IMR-90 (cell line): ENCODE data around the gene MTRF1L. TPM values are rescaled to one million over a fixed set of nuclear protein-coding genes. Genes with fewer than 3 reads are reported as not detected.

Experiments used
- ATAC-seq: fragments of 200-7000 bp; cut with Tn5 transposase; 2 replicates; pipeline ENCODE4 v1.9.1; 2020; ENCODE audit warnings: low read depth, mild to moderate bottlenecking, moderate library complexity
- BruUV-seq: library from RNA; stranded (reverse); fragments of 400-500 nt; replicated peaks from 2 replicates; lab custom pipeline; 2021; lab: Mats Ljungman, UMichigan
- CTCF ChIA-PET: fragments of 300-600 bp; formaldehyde crosslinking; extraction: SDS; loops from one replicate; lab custom pipeline; 2021; ENCODE audit warnings: antibody characterized with exemption; lab: Yijun Ruan, JAX
- POLR2A ChIA-PET: fragments of 300-600 bp; sonication (Branson Sonifier 250); formaldehyde crosslinking; loops from one replicate; lab custom pipeline; 2022; ENCODE audit warnings: antibody characterized with exemption; ENCODE audit not compliant: unreplicated experiment; lab: Charles Lee
- DNase-seq: peaks from one replicate; pipeline ENCODE4 v3.0.0; 2013
- H2AFZ ChIP-seq: replicated peaks from 2 replicates; pipeline ENCODE3; 2013; ENCODE audit warnings: low read length, mild to moderate bottlenecking; ENCODE audit not compliant: poor library complexity
- H2AK5ac ChIP-seq: 2 replicates; pipeline ENCODE4 v1.6.1; 2013; ENCODE audit warnings: low read depth, low read length, inconsistent platforms
- H2AK9ac ChIP-seq: replicated peaks from 2 replicates; pipeline ENCODE3; 2013; ENCODE audit warnings: mild to moderate bottlenecking, low read depth, low read length, moderate library complexity; ENCODE audit not compliant: poor library complexity
- H2BK120ac ChIP-seq: 2 replicates; pipeline ENCODE4 v1.6.1; 2013; ENCODE audit warnings: low read depth, low read length, inconsistent platforms
- H2BK15ac ChIP-seq: 3 replicates; pipeline ENCODE4 v1.6.1; 2013; ENCODE audit warnings: low read depth, low read length, inconsistent platforms
- H2BK20ac ChIP-seq: 2 replicates; pipeline ENCODE4 v1.6.1; 2013; ENCODE audit warnings: low read depth, mild to moderate bottlenecking, inconsistent platforms, low read length, moderate library complexity
- H2BK5ac ChIP-seq: 2 replicates; pipeline ENCODE4 v1.6.1; 2013; ENCODE audit warnings: mild to moderate bottlenecking, low read depth, low read length, inconsistent platforms; ENCODE audit not compliant: poor library complexity, severe bottlenecking
- H3K14ac ChIP-seq: replicated peaks from 2 replicates; pipeline ENCODE4 v1.6.1; 2013; ENCODE audit warnings: low read depth, low read length, inconsistent platforms
- H3K18ac ChIP-seq: 2 replicates; pipeline ENCODE4 v1.6.1; 2013; ENCODE audit warnings: low read depth, low read length, control low read depth
- H3K23ac ChIP-seq: 2 replicates; pipeline ENCODE4 v1.6.1; 2013; ENCODE audit warnings: low read depth, low read length, inconsistent platforms
- H3K27ac ChIP-seq: 2 replicates; pipeline ENCODE4 v1.5.1; 2013; ENCODE audit warnings: mild to moderate bottlenecking, control low read depth, low read length; ENCODE audit not compliant: insufficient read depth
- H3K27me3 ChIP-seq: 2 replicates; pipeline ENCODE4 v1.6.1; 2013; ENCODE audit warnings: low read length; ENCODE audit not compliant: control insufficient read depth, insufficient read depth
- H3K36me3 ChIP-seq: 2 replicates; pipeline ENCODE4 v1.6.1; 2013; ENCODE audit warnings: low read length, mixed read lengths; ENCODE audit not compliant: control insufficient read depth, insufficient read depth
- H3K4ac ChIP-seq: 2 replicates; pipeline ENCODE4 v1.6.1; 2013; ENCODE audit warnings: low read depth, low read length, inconsistent platforms
- H3K4me1 ChIP-seq: 2 replicates; pipeline ENCODE4 v1.6.1; 2013; ENCODE audit warnings: low read length, mixed read lengths; ENCODE audit not compliant: control insufficient read depth, insufficient read depth
- H3K4me2 ChIP-seq: 2 replicates; pipeline ENCODE4 v1.6.1; 2013; ENCODE audit warnings: low read depth, mild to moderate bottlenecking, control low read depth, low read length, moderate library complexity
- H3K4me3 ChIP-seq: 2 replicates; pipeline ENCODE4 v1.5.1; 2013; ENCODE audit warnings: low read depth, mild to moderate bottlenecking, control low read depth, low read length, moderate library complexity; ENCODE audit not compliant: insufficient read depth
- H3K56ac ChIP-seq: 2 replicates; pipeline ENCODE4 v1.6.1; 2013; ENCODE audit warnings: low read length, inconsistent platforms; ENCODE audit not compliant: insufficient read depth; ENCODE audit errors: extremely low read depth
- H3K79me1 ChIP-seq, 2 experiments: 2 replicates each; pipeline ENCODE4 v1.6.1; 2013; ENCODE audit warnings: low read length in 2 of 2, inconsistent platforms in 1 of 2, low read depth in 1 of 2
- H3K9ac ChIP-seq: 2 replicates; pipeline ENCODE4 v1.6.1; 2013; ENCODE audit warnings: low read depth, low read length, control low read depth
- H3K9me1 ChIP-seq: 2 replicates; pipeline ENCODE4 v1.6.1; 2013; ENCODE audit warnings: low read length, inconsistent platforms; ENCODE audit not compliant: insufficient read depth
- H3K9me3 ChIP-seq: 2 replicates; pipeline ENCODE4 v1.6.1; 2013; ENCODE audit warnings: low read length; ENCODE audit not compliant: control insufficient read depth, insufficient read depth
- H4K20me1 ChIP-seq: 2 replicates; pipeline ENCODE4 v1.6.1; 2013; ENCODE audit warnings: low read length, inconsistent platforms; ENCODE audit not compliant: insufficient read depth
- H4K5ac ChIP-seq: 2 replicates; pipeline ENCODE4 v1.6.1; 2013; ENCODE audit warnings: mild to moderate bottlenecking, low read depth, low read length, control low read depth
- H4K8ac ChIP-seq, 2 experiments: 2 replicates each; pipeline ENCODE4 v1.6.1; 2013; ENCODE audit warnings: low read depth in 2 of 2, low read length in 2 of 2, control low read depth in 1 of 2, inconsistent platforms in 1 of 2
- H4K91ac ChIP-seq: 2 replicates; pipeline ENCODE4 v1.6.1; 2013; ENCODE audit warnings: low read depth, low read length, inconsistent platforms; ENCODE audit not compliant: insufficient read depth
- CEBPB ChIP-seq: IDR thresholded peaks from 2 replicates; pipeline ENCODE4 v1.6.1; 2012; ENCODE audit warnings: low read depth, low read length, improper control_type of control experiment
- MAFK ChIP-seq: IDR thresholded peaks from 2 replicates; pipeline ENCODE4 v1.6.1; 2012; ENCODE audit warnings: low read depth, low read length, improper control_type of control experiment
- MAZ ChIP-seq: IDR thresholded peaks from 2 replicates; pipeline ENCODE4 v1.6.1; 2012; ENCODE audit warnings: low read depth, mild to moderate bottlenecking, low read length, improper control_type of control experiment, moderate library complexity, borderline replicate concordance
- MXI1 ChIP-seq: IDR thresholded peaks from 2 replicates; pipeline ENCODE4 v1.6.1; 2012; ENCODE audit warnings: low read depth, mild to moderate bottlenecking, low read length, moderate library complexity, borderline replicate concordance
- WGBS, 2 experiments: methylation state at CpG; one replicate each; pipeline versions ENCODE4 v1.1.5 to v1.1.7; 2013; ENCODE audit warnings: missing lambda C conversion rate in 2 of 2; ENCODE audit not compliant: insufficient read length in 1 of 2; ENCODE audit errors: extremely low coverage in 2 of 2; 5-methylcytosine and 5-hydroxymethylcytosine counted together
- dilution Hi-C: fragments of 300-500 bp; cut with HindIII; formaldehyde crosslinking; loops from one replicate; pipeline ENCODE4 v1.14.3; 2018; ENCODE audit warnings: low sequenced_read_pairs; ENCODE audit not compliant: unreplicated experiment
- in situ Hi-C: fragments of 300-500 bp; cut with MboI; formaldehyde crosslinking; loops from 3 replicates; pipeline ENCODE4 v1.14.3; 2019; ENCODE audit warnings: low sequenced_read_pairs, inconsistent platforms, mixed read lengths
- intact Hi-C: fragments of 100-400 bp; cut with micrococcal nuclease; formaldehyde crosslinking; loops from 2 replicates; pipeline ENCODE4 v1.10.0; 2022
- polyA plus RNA-seq, 3 experiments: library from polyadenylated mRNA; depleted of rRNA; stranded (reverse); fragments of >200 nt; gene quantifications; 2 replicates each; pipeline ENCODE4 v1.2.3, GENCODE V29; 2012; ENCODE audit warnings: low replicate concordance in 1 of 3
- total RNA-seq: library from RNA; depleted of rRNA; stranded (reverse); fragments of >200 nt; gene quantifications from 2 replicates; pipeline ENCODE4 v1.2.3, GENCODE V29; 2012
- TF ChIP-seq, protein P1 (sequence below): conservative IDR thresholded peaks from 2 replicates; pipeline ENCODE4 v1.5.1; 2012; ENCODE audit warnings: mild to moderate bottlenecking, low read depth, low read length, improper control_type of control experiment
- TF ChIP-seq, protein P2 (sequence below): fragments of 150-350 bp; IDR thresholded peaks from 2 replicates; pipeline ENCODE4 v1.6.1; 2017; ENCODE audit warnings: mild to moderate bottlenecking, antibody characterized with exemption, low read length, low read depth
- TF ChIP-seq, protein P3 (sequence below): fragments of 150-350 bp; IDR thresholded peaks from 2 replicates; pipeline ENCODE4 v1.6.1; 2016; ENCODE audit warnings: low read depth, mild to moderate bottlenecking, low read length, moderate library complexity, borderline replicate concordance

The MTRF1L gene
- total and polyA plus RNA-seq, 2 of the 4 experiments (the other 2 are of a cell fraction), result 6.9 to 11.1 TPM

DNA sequence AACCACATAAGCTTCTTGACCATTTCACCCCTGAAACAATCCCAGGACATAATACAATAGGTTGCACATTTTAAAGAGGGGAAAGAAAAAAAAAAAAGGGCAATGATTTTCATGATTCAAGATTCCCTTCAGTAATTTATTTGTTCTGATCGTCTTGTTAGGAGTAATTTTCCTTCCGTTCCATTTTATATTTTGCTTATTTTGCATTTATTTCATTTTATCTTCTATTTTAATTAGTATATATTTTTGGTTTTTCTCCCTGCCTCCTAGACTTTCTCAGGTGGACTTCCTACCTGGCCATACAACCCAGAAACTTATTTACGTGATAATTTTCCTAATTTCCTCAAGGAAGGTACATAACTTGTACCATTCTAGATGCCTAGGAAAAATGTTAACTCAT, 52.3 kb downstream of the MTRF1L start:
- Histone ChIP-seq H3K23ac (no peak overlapping the region), H3K36me3 (no peaks in the 10 kb centered on the region), H2AK5ac (no peak overlapping the region), H2BK20ac (no peak overlapping the region), H4K8ac (no peak overlapping the region), H3K18ac (no peak overlapping the region), H3K4me3 (no peak overlapping the region), H3K14ac (no peak overlapping the region), H4K20me1 (no peaks in the 10 kb centered on the region), H3K27ac (no peak overlapping the region), H4K91ac (no peak overlapping the region), H2AFZ (no peak overlapping the region), H2BK5ac (no peak overlapping the region), H3K9ac (no peak overlapping the region), H4K5ac (no peak overlapping the region), H3K27me3 (no peaks in the 10 kb centered on the region), H3K9me1 (no peaks in the 10 kb centered on the region), H2BK15ac (no peak overlapping the region), H3K79me1 (no peaks in the 10 kb centered on the region), H3K4me2 (no peak overlapping the region), H3K56ac (no peak overlapping the region), H3K4me1 (no peaks in the 10 kb centered on the region), H3K9me3 (no peaks in the 10 kb centered on the region), H3K4ac (no peak overlapping the region), H2BK120ac (no peak overlapping the region), H2AK9ac (no peak overlapping the region)
- BruUV-seq, result no TSS peak
- in situ Hi-C loops (loop anchor here (10.0 kb wide), 2 partner anchors 205 to 475 kb away; no protein-coding TSS in a partner anchor), intact Hi-C loops (loop anchor here (5.0 kb wide), 1 partner anchor 362 kb away; no protein-coding TSS in a partner anchor), dilution Hi-C loops (no loop called here)
- DNase-seq, result no peak
- WGBS, 2 experiments, result 100% methylated on average over 1 of the region's 3 CpGs; no CpG with 5 or more reads in 1 of the 2 experiments
- ChIA-PET CTCF (no interaction called here), POLR2A (no interaction called here)
- ATAC-seq, result no peak
- TF ChIP-seq MAFK (peak; percentile 34; the same call in 1 of the 2 replicates), MXI1 (no peak), CEBPB (no peak), MAZ (no peak)
- TF ChIP-seq, protein P1, sequence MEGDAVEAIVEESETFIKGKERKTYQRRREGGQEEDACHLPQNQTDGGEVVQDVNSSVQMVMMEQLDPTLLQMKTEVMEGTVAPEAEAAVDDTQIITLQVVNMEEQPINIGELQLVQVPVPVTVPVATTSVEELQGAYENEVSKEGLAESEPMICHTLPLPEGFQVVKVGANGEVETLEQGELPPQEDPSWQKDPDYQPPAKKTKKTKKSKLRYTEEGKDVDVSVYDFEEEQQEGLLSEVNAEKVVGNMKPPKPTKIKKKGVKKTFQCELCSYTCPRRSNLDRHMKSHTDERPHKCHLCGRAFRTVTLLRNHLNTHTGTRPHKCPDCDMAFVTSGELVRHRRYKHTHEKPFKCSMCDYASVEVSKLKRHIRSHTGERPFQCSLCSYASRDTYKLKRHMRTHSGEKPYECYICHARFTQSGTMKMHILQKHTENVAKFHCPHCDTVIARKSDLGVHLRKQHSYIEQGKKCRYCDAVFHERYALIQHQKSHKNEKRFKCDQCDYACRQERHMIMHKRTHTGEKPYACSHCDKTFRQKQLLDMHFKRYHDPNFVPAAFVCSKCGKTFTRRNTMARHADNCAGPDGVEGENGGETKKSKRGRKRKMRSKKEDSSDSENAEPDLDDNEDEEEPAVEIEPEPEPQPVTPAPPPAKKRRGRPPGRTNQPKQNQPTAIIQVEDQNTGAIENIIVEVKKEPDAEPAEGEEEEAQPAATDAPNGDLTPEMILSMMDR, result no peak
- TF ChIP-seq, protein P2, sequence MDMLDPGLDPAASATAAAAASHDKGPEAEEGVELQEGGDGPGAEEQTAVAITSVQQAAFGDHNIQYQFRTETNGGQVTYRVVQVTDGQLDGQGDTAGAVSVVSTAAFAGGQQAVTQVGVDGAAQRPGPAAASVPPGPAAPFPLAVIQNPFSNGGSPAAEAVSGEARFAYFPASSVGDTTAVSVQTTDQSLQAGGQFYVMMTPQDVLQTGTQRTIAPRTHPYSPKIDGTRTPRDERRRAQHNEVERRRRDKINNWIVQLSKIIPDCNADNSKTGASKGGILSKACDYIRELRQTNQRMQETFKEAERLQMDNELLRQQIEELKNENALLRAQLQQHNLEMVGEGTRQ, result no peak
- TF ChIP-seq, protein P3, sequence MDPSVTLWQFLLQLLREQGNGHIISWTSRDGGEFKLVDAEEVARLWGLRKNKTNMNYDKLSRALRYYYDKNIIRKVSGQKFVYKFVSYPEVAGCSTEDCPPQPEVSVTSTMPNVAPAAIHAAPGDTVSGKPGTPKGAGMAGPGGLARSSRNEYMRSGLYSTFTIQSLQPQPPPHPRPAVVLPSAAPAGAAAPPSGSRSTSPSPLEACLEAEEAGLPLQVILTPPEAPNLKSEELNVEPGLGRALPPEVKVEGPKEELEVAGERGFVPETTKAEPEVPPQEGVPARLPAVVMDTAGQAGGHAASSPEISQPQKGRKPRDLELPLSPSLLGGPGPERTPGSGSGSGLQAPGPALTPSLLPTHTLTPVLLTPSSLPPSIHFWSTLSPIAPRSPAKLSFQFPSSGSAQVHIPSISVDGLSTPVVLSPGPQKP, result no peak
